WTC11 (cell line): ENCODE results near the gene KCNH8.

Experiments
- GTF2I ChIP-seq: fragments of 250-450 bp; sonication (Bioruptor Pico); conservative IDR thresholded peaks from 2 replicates; pipeline ENCODE4 v1.4.0; 2021; ENCODE audit warnings: mild to moderate bottlenecking
- KAT7 ChIP-seq: sonication (generic); formaldehyde crosslinking; IDR thresholded peaks from 2 replicates; pipeline ENCODE4 v1.8.1; 2023; ENCODE audit warnings: missing genetic modification reagents, mild to moderate bottlenecking, borderline replicate concordance
- TCF7 ChIP-seq: sonication (generic); formaldehyde crosslinking; IDR thresholded peaks from 2 replicates; pipeline ENCODE4 v1.8.0; 2022; ENCODE audit warnings: mild to moderate bottlenecking, low read depth, missing genetic modification reagents, moderate library complexity
- ZNF232 ChIP-seq: sonication (generic); formaldehyde crosslinking; IDR thresholded peaks from 2 replicates; pipeline ENCODE4 v1.8.0; 2022; ENCODE audit warnings: mild to moderate bottlenecking, missing genetic modification reagents
- TF ChIP-seq, protein P1 (sequence below): sonication (generic); formaldehyde crosslinking; IDR thresholded peaks from 2 replicates; pipeline ENCODE4 v1.8.0; 2022; ENCODE audit warnings: mild to moderate bottlenecking, missing genetic modification reagents
- TF ChIP-seq, protein P2 (sequence below): fragments of 200-600 bp; IDR thresholded peaks from 2 replicates; pipeline ENCODE4 v1.8.0; 2022; ENCODE audit warnings: antibody characterized with exemption
- TF ChIP-seq, protein P3 (sequence below): sonication (generic); formaldehyde crosslinking; IDR thresholded peaks from 2 replicates; pipeline ENCODE4 v1.8.0; 2023; ENCODE audit warnings: missing genetic modification reagents

- TF ChIP-seq ZNF232 (CRISPR knock-in tag) = no peak
- no peak for TF ChIP-seq TCF7 (CRISPR knock-in tag)
- TF ChIP-seq, protein P1, sequence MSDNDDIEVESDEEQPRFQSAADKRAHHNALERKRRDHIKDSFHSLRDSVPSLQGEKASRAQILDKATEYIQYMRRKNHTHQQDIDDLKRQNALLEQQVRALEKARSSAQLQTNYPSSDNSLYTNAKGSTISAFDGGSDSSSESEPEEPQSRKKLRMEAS (CRISPR knock-in tag) = no peak
- TF ChIP-seq, protein P2, sequence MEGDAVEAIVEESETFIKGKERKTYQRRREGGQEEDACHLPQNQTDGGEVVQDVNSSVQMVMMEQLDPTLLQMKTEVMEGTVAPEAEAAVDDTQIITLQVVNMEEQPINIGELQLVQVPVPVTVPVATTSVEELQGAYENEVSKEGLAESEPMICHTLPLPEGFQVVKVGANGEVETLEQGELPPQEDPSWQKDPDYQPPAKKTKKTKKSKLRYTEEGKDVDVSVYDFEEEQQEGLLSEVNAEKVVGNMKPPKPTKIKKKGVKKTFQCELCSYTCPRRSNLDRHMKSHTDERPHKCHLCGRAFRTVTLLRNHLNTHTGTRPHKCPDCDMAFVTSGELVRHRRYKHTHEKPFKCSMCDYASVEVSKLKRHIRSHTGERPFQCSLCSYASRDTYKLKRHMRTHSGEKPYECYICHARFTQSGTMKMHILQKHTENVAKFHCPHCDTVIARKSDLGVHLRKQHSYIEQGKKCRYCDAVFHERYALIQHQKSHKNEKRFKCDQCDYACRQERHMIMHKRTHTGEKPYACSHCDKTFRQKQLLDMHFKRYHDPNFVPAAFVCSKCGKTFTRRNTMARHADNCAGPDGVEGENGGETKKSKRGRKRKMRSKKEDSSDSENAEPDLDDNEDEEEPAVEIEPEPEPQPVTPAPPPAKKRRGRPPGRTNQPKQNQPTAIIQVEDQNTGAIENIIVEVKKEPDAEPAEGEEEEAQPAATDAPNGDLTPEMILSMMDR = no peak
- TF ChIP-seq GTF2I (CRISPR knock-in tag) = no peak
- TF ChIP-seq KAT7 = no peak
- TF ChIP-seq, protein P3, sequence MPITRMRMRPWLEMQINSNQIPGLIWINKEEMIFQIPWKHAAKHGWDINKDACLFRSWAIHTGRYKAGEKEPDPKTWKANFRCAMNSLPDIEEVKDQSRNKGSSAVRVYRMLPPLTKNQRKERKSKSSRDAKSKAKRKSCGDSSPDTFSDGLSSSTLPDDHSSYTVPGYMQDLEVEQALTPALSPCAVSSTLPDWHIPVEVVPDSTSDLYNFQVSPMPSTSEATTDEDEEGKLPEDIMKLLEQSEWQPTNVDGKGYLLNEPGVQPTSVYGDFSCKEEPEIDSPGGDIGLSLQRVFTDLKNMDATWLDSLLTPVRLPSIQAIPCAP = no peak
Measured at GRCh38 chr3:19284974-19285373, 136.7 kb downstream of the KCNH8 start.
